Left hindlimb (tissue), 1 donor: ENCODE results near the gene TAF6L.
"Not testable (repeated sequence)": the region's sequence is repeated elsewhere in the genome, so short reads cannot be mapped to it uniquely, and the experiment has no call there.

Experiments used
- DNase-seq: peaks from one replicate; pipeline ENCODE4 v3.0.0-alpha.2; 2018

The TAF6L gene

GRCh38 chr11:62805961-62806441 lies 34.8 kb downstream of the TAF6L start:
- no peak for DNase-seq

- DNase-seq = no peak
Measured at GRCh38 chr11:62806611-62807121, 35.5 kb downstream of the TAF6L start.

GRCh38 chr11:62810748-62811147 lies 39.6 kb downstream of the TAF6L start:
- DNase-seq = no peak

- no peak for DNase-seq
Measured at GRCh38 chr11:62811659-62812058, 40.5 kb downstream of the TAF6L start.

GRCh38 chr11:62816557-62816956 lies 45.4 kb downstream of the TAF6L start:
- no peak for DNase-seq

- no peak for DNase-seq
Measured at GRCh38 chr11:62817129-62817528, 45.9 kb downstream of the TAF6L start.

GRCh38 chr11:62823677-62824076 lies 52.5 kb downstream of the TAF6L start:
- no peak for DNase-seq

GRCh38 chr11:62828130-62828529 lies 56.9 kb downstream of the TAF6L start:
- DNase-seq = not testable (repeated sequence)

GRCh38 chr11:62830904-62831519 lies 59.8 kb downstream of the TAF6L start:
- DNase-seq = no peak

GRCh38 chr11:62831520-62832335 lies 60.5 kb downstream of the TAF6L start, which contains the start of gene STX5:
Gene STX5 (minus strand): TSS chr11:62832051. CDS start chr11:62831243, 808 bp downstream.
- peak; percentile 99 for DNase-seq

GRCh38 chr11:62832336-62833234 lies 61.4 kb downstream of the TAF6L start, which contains the start of gene TEX54:
Gene TEX54 (minus strand): TSS chr11:62832841.
- DNase-seq = no peak

- no peak for DNase-seq
Measured at GRCh38 chr11:62835336-62835735, 64.1 kb downstream of the TAF6L start.
